GM23338 (cell line): ENCODE data around the gene ULBP1. TPM values are rescaled to one million over a fixed set of nuclear protein-coding genes. Genes with fewer than 3 reads are reported as not detected.

Experiments used
- ATAC-seq: fragments of 200-7000 bp; cut with Tn5 transposase; 3 replicates; pipeline ENCODE4 v1.9.1; 2020
- DNase-seq: peaks from one replicate; pipeline ENCODE4 v3.0.0-alpha.2; 2015; ENCODE audit warnings: low spot score
- H2AFZ ChIP-seq: fragments of 200-600 bp; sonication (generic); 2 replicates; pipeline ENCODE4 v1.8.0; 2016; ENCODE audit warnings: antibody characterized with exemption, mild to moderate bottlenecking, moderate library complexity
- H3F3A ChIP-seq: fragments of 200-600 bp; sonication (generic); replicated peaks from 2 replicates; pipeline ENCODE4 v1.8.0; 2017; ENCODE audit warnings: antibody characterized with exemption, mixed run types, low read depth
- H3K27ac ChIP-seq: fragments of 200-600 bp; sonication (generic); 2 replicates; pipeline ENCODE4 v1.6.1; 2016; ENCODE audit warnings: low read depth
- H3K27me3 ChIP-seq: fragments of 200-600 bp; sonication (generic); 2 replicates; pipeline ENCODE4 v1.8.0; 2016; ENCODE audit warnings: mild to moderate bottlenecking, mixed run types, moderate library complexity; ENCODE audit not compliant: insufficient read depth
- H3K36me3 ChIP-seq: fragments of 200-600 bp; sonication (generic); 2 replicates; pipeline ENCODE4 v1.8.0; 2016; ENCODE audit warnings: mild to moderate bottlenecking; ENCODE audit not compliant: insufficient read depth
- H3K4me1 ChIP-seq: fragments of 200-600 bp; sonication (generic); 2 replicates; pipeline ENCODE4 v1.8.0; 2016; ENCODE audit warnings: mild to moderate bottlenecking, moderate library complexity; ENCODE audit not compliant: insufficient read depth
- H3K4me2 ChIP-seq: fragments of 200-600 bp; sonication (generic); 2 replicates; pipeline ENCODE4 v1.7.1; 2017; ENCODE audit warnings: mixed run types
- H3K4me3 ChIP-seq: fragments of 200-600 bp; sonication (generic); 2 replicates; pipeline ENCODE4 v1.6.1; 2016; ENCODE audit warnings: mixed run types
- H3K79me2 ChIP-seq: fragments of 200-600 bp; sonication (generic); replicated peaks from 2 replicates; pipeline ENCODE4 v1.8.0; 2017; ENCODE audit warnings: mild to moderate bottlenecking; ENCODE audit not compliant: insufficient read depth
- H3K9me2 ChIP-seq: fragments of 200-600 bp; sonication (generic); 2 replicates; pipeline ENCODE4 v1.8.0; 2017; ENCODE audit not compliant: insufficient read depth
- H4K20me1 ChIP-seq: fragments of 200-600 bp; sonication (generic); replicated peaks from 2 replicates; pipeline ENCODE4 v1.8.0; 2017; ENCODE audit warnings: mild to moderate bottlenecking; ENCODE audit not compliant: insufficient read depth
- H3K27ac Mint-ChIP-seq: 2 replicates; pipeline ENCODE4 v1.8.0; 2020; ENCODE audit warnings: inconsistent platforms, mild to moderate bottlenecking, moderate library complexity, mixed read lengths
- H3K27me3 Mint-ChIP-seq: 3 replicates; pipeline ENCODE4 v1.8.0; 2022; ENCODE audit warnings: low read depth, mild to moderate bottlenecking, moderate library complexity, mixed read lengths, inconsistent platforms; ENCODE audit not compliant: insufficient read depth, poor library complexity
- H3K36me3 Mint-ChIP-seq: 3 replicates; pipeline ENCODE4 v1.8.0; 2021; ENCODE audit warnings: low read depth, mild to moderate bottlenecking, inconsistent platforms, moderate library complexity, mixed read lengths
- H3K4me1 Mint-ChIP-seq: 3 replicates; pipeline ENCODE4 v1.8.0; 2020; ENCODE audit warnings: mild to moderate bottlenecking, inconsistent platforms, mixed read lengths
- H3K4me3 Mint-ChIP-seq: 3 replicates; pipeline ENCODE4 v1.8.0; 2021; ENCODE audit warnings: moderate library complexity, mild to moderate bottlenecking, inconsistent platforms, mixed read lengths
- H3K9me3 Mint-ChIP-seq: 3 replicates; pipeline ENCODE4 v1.8.0; 2020; ENCODE audit warnings: moderate library complexity, mild to moderate bottlenecking, inconsistent platforms, mixed read lengths
- CREB1 ChIP-seq: fragments of 250-450 bp; sonication (Bioruptor Pico); IDR thresholded peaks from 2 replicates; pipeline ENCODE4 v1.5.0; 2020; ENCODE audit warnings: low read depth, mild to moderate bottlenecking, moderate library complexity
- EZH2phosphoT487 ChIP-seq: fragments of 200-600 bp; sonication (generic); IDR thresholded peaks from one replicate; pipeline ENCODE4 v1.8.1; 2018; ENCODE audit warnings: antibody characterized with exemption; ENCODE audit not compliant: unreplicated experiment
- JUNB ChIP-seq: IDR thresholded peaks from one replicate; pipeline ENCODE4 v1.6.1; 2016; ENCODE audit warnings: antibody characterized with exemption; ENCODE audit not compliant: unreplicated experiment
- NANOG ChIP-seq: IDR thresholded peaks from 2 replicates; pipeline ENCODE4 v1.6.1; 2016; ENCODE audit warnings: antibody characterized with exemption, borderline replicate concordance
- STAT1 ChIP-seq: IDR thresholded peaks from one replicate; pipeline ENCODE4 v1.6.1; 2016; ENCODE audit warnings: antibody characterized with exemption; ENCODE audit not compliant: unreplicated experiment
- polyA plus RNA-seq: library from polyadenylated mRNA; unstranded; fragments of >200 nt; fragmentation: Nextera tagmentation; extraction: Ambion mirVana; gene quantifications from 2 replicates; pipeline ENCODE4 v1.2.1, GENCODE V29; 2016
- total RNA-seq: library from RNA; depleted of rRNA; stranded (reverse); fragments of >200 nt; shearing (Covaris generic); gene quantifications from 2 replicates; pipeline ENCODE4 v1.2.3, GENCODE V29; 2014
- TF ChIP-seq, protein P1 (sequence below), 2 experiments: fragments of 200-600 bp in 1 of 2; sonication (generic) in 1 of 2; conservative IDR thresholded peaks; 2 replicates each; pipeline versions ENCODE4 v1.5.1 to v1.6.1; 2016 to 2017; ENCODE audit warnings: antibody characterized with exemption in 2 of 2, low read depth in 2 of 2, mild to moderate bottlenecking in 2 of 2, moderate library complexity in 1 of 2
- TF ChIP-seq, protein P2 (sequence below): IDR thresholded peaks from one replicate; pipeline ENCODE4 v1.6.1; 2018; ENCODE audit warnings: antibody characterized with exemption; ENCODE audit not compliant: unreplicated experiment
- TF ChIP-seq, protein P3 (sequence below): fragments of 250-450 bp; sonication (Bioruptor Pico); IDR thresholded peaks from 2 replicates; pipeline ENCODE4 v1.5.0; 2020; ENCODE audit warnings: mild to moderate bottlenecking, moderate library complexity

ULBP1 gene
- total and polyA plus RNA-seq, 2 experiments from 2014 or later: 0.74 to 1.7 TPM

DNA sequence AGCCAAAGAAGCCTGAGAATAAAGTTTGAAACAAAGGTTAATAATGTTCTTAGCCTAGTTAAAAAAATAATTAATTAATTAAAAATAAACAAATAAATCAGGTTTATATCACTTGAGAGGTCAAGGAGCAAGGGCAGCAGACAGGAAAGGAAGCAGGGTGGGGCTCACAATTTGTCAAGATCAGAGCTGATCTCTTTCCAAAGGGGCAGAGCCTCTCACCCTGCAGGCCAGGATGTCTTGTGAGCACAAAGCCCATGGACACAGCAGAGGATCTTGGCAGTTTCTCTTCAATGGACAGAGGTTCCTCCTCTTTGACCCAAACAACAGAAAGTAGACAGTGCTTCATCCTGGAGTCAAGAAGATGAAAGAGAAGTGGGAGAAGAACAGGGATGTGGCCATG lies 14.9 kb downstream of the ULBP1 start:
- Mint-ChIP-seq H3K27me3 (peaks cover 61% of the 10 kb centered on the region), H3K9me3 (no peaks in the 10 kb centered on the region; the same call in 2 of the 3 replicates), H3K4me1 (peaks cover 6% of the 10 kb centered on the region; the same call in 2 of the 3 replicates), H3K36me3 (no peaks in the 10 kb centered on the region), H3K4me3 (no peak overlapping the region), H3K27ac (no peak overlapping the region)
- no peak overlapping the region for H3K27ac ChIP-seq
- no peaks in the 10 kb centered on the region for H3F3A ChIP-seq
- ATAC-seq (no peak), DNase-seq (no peak)
- H3K4me3 ChIP-seq: no peak overlapping the region
- H3K4me2 ChIP-seq: no peak overlapping the region
- H3K79me2 ChIP-seq: no peaks in the 10 kb centered on the region
- H3K27me3 ChIP-seq: peaks cover 84% of the 10 kb centered on the region
- no peaks in the 10 kb centered on the region for H3K4me1 ChIP-seq
- no peaks in the 10 kb centered on the region for H4K20me1 ChIP-seq
- H3K9me2 ChIP-seq: no peaks in the 10 kb centered on the region
- H3K36me3 ChIP-seq: no peaks in the 10 kb centered on the region
- TF ChIP-seq, protein P1, sequence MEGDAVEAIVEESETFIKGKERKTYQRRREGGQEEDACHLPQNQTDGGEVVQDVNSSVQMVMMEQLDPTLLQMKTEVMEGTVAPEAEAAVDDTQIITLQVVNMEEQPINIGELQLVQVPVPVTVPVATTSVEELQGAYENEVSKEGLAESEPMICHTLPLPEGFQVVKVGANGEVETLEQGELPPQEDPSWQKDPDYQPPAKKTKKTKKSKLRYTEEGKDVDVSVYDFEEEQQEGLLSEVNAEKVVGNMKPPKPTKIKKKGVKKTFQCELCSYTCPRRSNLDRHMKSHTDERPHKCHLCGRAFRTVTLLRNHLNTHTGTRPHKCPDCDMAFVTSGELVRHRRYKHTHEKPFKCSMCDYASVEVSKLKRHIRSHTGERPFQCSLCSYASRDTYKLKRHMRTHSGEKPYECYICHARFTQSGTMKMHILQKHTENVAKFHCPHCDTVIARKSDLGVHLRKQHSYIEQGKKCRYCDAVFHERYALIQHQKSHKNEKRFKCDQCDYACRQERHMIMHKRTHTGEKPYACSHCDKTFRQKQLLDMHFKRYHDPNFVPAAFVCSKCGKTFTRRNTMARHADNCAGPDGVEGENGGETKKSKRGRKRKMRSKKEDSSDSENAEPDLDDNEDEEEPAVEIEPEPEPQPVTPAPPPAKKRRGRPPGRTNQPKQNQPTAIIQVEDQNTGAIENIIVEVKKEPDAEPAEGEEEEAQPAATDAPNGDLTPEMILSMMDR (conservative IDR thresholded peaks at IDR 0.05; ENCODE audit: low read depth in 2 of 2): no peak
- TF ChIP-seq CREB1: no peak
- H2AFZ ChIP-seq: no peak overlapping the region

DNA sequence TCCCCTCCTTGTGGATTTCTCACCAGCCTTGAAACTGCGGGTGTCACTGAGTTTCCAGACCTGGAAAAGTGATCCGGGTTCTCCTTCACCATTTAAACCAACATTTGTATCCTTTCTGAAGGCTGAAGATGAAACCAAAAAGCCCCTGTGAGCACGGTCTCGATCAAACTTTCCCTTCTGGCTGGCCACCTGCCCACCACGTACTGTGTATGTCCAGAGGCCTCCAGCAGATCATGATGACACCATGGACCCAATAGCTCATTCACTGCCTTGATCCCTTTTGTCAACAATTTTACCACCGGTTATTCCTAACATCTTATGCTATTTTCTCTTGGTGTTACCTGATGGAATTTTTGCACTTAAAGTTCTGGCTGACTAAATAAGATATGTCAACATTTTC lies 15.6 kb downstream of the ULBP1 start:
- H3K4me2 ChIP-seq: no peak overlapping the region
- no peaks in the 10 kb centered on the region for H3K9me2 ChIP-seq
- DNase-seq (no peak), ATAC-seq (no peak)
- Mint-ChIP-seq H3K36me3 (no peaks in the 10 kb centered on the region), H3K9me3 (no peaks in the 10 kb centered on the region; the same call in 2 of the 3 replicates), H3K4me1 (peaks cover 6% of the 10 kb centered on the region; the same call in 2 of the 3 replicates), H3K4me3 (no peak overlapping the region), H3K27me3 (peaks cover 68% of the 10 kb centered on the region), H3K27ac (no peak overlapping the region)
- no peak overlapping the region for H3K4me3 ChIP-seq
- no peak overlapping the region for H3K27ac ChIP-seq
- H2AFZ ChIP-seq: no peak overlapping the region
- no peaks in the 10 kb centered on the region for H4K20me1 ChIP-seq
- H3K79me2 ChIP-seq: no peaks in the 10 kb centered on the region
- no peaks in the 10 kb centered on the region for H3K4me1 ChIP-seq
- H3F3A ChIP-seq: no peaks in the 10 kb centered on the region
- H3K27me3 ChIP-seq: peaks cover 79% of the 10 kb centered on the region
- no peaks in the 10 kb centered on the region for H3K36me3 ChIP-seq
- no peak for TF ChIP-seq STAT1
- no peak for TF ChIP-seq JUNB
- TF ChIP-seq, protein P2, sequence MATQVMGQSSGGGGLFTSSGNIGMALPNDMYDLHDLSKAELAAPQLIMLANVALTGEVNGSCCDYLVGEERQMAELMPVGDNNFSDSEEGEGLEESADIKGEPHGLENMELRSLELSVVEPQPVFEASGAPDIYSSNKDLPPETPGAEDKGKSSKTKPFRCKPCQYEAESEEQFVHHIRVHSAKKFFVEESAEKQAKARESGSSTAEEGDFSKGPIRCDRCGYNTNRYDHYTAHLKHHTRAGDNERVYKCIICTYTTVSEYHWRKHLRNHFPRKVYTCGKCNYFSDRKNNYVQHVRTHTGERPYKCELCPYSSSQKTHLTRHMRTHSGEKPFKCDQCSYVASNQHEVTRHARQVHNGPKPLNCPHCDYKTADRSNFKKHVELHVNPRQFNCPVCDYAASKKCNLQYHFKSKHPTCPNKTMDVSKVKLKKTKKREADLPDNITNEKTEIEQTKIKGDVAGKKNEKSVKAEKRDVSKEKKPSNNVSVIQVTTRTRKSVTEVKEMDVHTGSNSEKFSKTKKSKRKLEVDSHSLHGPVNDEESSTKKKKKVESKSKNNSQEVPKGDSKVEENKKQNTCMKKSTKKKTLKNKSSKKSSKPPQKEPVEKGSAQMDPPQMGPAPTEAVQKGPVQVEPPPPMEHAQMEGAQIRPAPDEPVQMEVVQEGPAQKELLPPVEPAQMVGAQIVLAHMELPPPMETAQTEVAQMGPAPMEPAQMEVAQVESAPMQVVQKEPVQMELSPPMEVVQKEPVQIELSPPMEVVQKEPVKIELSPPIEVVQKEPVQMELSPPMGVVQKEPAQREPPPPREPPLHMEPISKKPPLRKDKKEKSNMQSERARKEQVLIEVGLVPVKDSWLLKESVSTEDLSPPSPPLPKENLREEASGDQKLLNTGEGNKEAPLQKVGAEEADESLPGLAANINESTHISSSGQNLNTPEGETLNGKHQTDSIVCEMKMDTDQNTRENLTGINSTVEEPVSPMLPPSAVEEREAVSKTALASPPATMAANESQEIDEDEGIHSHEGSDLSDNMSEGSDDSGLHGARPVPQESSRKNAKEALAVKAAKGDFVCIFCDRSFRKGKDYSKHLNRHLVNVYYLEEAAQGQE: no peak
- TF ChIP-seq, protein P3, sequence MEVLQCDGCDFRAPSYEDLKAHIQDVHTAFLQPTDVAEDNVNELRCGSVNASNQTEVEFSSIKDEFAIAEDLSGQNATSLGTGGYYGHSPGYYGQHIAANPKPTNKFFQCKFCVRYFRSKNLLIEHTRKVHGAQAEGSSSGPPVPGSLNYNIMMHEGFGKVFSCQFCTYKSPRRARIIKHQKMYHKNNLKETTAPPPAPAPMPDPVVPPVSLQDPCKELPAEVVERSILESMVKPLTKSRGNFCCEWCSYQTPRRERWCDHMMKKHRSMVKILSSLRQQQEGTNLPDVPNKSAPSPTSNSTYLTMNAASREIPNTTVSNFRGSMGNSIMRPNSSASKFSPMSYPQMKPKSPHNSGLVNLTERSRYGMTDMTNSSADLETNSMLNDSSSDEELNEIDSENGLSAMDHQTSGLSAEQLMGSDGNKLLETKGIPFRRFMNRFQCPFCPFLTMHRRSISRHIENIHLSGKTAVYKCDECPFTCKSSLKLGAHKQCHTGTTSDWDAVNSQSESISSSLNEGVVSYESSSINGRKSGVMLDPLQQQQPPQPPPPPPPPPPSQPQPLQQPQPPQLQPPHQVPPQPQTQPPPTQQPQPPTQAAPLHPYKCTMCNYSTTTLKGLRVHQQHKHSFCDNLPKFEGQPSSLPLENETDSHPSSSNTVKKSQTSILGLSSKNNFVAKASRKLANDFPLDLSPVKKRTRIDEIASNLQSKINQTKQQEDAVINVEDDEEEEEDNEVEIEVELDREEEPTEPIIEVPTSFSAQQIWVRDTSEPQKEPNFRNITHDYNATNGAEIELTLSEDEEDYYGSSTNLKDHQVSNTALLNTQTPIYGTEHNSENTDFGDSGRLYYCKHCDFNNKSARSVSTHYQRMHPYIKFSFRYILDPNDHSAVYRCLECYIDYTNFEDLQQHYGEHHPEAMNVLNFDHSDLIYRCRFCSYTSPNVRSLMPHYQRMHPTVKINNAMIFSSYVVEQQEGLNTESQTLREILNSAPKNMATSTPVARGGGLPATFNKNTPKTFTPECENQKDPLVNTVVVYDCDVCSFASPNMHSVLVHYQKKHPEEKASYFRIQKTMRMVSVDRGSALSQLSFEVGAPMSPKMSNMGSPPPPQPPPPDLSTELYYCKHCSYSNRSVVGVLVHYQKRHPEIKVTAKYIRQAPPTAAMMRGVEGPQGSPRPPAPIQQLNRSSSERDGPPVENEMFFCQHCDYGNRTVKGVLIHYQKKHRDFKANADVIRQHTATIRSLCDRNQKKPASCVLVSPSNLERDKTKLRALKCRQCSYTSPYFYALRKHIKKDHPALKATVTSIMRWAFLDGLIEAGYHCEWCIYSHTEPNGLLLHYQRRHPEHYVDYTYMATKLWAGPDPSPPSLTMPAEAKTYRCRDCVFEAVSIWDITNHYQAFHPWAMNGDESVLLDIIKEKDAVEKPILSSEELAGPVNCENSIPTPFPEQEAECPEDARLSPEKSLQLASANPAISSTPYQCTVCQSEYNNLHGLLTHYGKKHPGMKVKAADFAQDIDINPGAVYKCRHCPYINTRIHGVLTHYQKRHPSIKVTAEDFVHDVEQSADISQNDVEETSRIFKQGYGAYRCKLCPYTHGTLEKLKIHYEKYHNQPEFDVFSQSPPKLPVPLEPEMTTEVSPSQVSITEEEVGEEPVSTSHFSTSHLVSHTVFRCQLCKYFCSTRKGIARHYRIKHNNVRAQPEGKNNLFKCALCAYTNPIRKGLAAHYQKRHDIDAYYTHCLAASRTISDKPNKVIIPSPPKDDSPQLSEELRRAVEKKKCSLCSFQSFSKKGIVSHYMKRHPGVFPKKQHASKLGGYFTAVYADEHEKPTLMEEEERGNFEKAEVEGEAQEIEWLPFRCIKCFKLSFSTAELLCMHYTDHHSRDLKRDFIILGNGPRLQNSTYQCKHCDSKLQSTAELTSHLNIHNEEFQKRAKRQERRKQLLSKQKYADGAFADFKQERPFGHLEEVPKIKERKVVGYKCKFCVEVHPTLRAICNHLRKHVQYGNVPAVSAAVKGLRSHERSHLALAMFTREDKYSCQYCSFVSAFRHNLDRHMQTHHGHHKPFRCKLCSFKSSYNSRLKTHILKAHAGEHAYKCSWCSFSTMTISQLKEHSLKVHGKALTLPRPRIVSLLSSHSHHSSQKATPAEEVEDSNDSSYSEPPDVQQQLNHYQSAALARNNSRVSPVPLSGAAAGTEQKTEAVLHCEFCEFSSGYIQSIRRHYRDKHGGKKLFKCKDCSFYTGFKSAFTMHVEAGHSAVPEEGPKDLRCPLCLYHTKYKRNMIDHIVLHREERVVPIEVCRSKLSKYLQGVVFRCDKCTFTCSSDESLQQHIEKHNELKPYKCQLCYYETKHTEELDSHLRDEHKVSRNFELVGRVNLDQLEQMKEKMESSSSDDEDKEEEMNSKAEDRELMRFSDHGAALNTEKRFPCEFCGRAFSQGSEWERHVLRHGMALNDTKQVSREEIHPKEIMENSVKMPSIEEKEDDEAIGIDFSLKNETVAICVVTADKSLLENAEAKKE (CRISPR knock-in tag): no peak
- no peak for TF ChIP-seq NANOG
- no peak for TF ChIP-seq CREB1
- TF ChIP-seq, protein P1 (conservative IDR thresholded peaks at IDR 0.05; ENCODE audit: low read depth in 2 of 2): no peak
- no peak for TF ChIP-seq EZH2phosphoT487
